HL-60/S4 (cell line): Measurements from ENCODE around the gene VWC2L.

Experiments
- in situ Hi-C: fragments of 300-500 bp; cut with MboI; formaldehyde crosslinking; loops from 2 replicates; pipeline ENCODE4 v1.14.3; 2022; ENCODE audit warnings: low sequenced_read_pairs

The VWC2L gene

DNA sequence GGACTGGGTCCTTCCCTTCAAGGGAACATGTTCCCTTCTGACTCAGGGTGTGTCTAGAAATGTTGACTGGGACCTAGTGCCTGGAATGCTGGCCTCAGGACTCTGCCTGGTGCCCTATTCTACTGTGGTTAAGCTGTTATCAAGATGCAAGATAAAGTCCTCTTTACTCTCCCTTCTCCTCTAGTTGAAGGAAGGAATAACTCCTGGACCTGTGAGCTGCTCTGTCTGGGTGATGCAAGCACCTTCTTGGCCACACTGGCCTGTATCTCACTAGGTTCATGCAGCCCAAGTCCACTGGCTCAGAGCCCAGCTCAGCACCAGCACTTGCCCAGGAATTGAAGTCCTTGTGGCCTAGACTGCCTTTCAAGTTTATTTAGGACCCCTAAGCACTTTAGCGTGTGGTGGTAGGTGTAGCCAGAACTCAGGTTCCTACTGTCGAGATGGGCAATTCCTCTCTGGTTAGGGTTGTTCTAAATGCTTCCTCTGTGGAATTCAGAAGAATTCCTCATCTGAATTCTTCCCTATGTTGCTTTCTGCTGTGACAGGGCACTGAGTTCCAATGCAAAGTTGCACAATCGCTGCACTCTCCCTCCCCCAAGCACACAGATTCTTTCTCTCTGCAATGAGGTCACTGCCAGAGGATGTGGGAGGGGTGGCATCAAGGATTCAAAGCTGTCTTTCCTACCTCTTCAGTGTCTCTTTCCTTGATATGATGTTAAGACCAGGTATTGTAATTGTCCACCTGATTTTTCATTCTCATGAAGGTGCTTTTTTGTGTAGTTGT lies 54.7 kb downstream of the VWC2L start:
- in situ Hi-C loops: no loop called here

DNA sequence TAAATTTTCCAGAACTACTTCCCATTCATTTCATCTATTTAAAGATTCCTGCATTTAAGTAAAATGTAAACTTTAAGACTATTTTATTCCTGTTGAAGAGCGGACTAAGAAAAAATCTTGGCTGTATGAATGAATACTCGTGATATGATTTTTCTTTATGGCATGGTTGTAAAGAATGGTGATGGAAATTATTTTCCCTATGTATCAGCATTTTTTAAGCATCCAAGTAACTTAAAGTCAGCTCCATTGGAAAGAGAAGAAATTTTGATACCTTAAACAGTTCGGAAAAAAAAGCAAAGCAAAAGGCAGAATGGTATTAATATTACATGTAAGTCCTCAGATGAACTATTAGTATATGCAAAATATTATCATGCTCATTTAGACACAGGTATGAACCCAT lies 58.9 kb downstream of the VWC2L start:
- in situ Hi-C loops: no loop called here

DNA sequence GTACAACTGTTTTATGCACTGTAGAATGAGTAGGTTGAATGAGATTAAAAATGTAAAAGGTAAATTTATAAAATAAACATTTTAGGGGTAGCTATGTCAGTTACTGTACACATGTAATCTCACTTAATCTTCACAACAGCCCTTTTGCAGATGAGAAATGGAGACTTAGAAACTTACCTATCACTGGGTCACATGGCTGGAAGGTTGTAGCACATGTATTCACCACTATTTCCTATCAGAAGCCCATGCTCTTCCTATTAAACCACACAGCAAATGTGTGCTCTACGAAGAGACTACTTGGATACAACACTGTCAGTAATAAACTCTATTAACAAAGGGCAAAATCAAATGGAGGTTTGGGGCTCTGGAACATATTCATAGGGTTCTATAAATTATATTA lies 60.5 kb downstream of the VWC2L start:
- in situ Hi-C loops: no loop called here

DNA sequence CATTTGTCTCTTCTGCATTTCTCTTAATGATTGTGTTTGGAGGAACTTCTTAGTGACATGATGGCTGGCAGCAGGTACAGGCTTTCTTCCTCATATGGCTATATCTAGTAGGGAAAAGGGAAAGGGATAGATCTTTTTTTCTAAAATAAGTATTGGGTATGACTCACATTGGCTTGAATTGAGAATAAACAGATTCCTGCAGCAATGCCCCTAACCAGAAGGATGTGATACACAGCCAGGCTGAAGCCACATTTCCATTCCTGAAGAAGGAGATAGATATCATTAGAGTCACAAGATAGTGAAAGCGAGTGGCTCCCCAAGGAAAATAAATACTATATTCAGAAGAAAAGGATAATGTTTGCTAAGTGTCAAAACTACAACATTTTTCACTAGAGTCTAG lies 61.1 kb downstream of the VWC2L start:
- in situ Hi-C loops: no loop called here

DNA sequence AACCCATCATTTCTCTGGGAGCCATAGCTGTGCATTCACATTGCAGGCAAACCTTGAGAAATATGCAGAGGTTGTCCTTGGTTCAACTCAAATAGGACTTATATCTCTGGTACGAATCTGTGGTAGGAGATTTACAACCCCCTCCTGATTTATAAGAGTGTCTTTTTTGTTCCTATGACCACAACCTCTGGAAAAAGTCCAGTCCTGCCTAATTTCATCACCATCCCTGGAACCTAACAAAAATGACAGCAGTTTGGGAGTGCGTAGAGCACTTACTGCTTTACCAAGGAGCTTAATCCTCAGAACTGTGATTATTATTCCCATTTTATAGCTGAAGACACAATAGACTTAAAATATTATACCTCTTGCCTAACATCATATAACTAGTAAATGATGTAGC lies 66.5 kb downstream of the VWC2L start:
- in situ Hi-C loops: no loop called here

DNA sequence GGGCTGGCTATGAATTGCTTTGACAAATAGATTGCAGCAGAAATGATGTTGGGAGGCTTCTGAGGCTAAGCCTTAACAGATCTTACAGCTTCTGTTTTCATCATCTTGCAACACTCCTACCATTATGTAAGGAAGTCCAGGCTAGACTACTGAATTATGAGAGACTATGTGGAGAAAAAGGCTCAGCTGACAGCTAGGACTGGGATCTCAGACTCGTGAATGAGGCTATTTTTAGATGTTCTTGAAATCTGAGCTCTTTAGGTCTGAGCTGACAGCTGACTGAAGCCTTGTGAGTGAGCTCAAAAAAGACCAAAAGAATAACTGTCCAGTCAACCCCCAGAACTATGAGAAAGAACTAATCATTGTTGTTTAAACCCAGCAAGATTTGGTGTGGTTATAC lies 70.3 kb downstream of the VWC2L start:
- in situ Hi-C loops: no loop called here

DNA sequence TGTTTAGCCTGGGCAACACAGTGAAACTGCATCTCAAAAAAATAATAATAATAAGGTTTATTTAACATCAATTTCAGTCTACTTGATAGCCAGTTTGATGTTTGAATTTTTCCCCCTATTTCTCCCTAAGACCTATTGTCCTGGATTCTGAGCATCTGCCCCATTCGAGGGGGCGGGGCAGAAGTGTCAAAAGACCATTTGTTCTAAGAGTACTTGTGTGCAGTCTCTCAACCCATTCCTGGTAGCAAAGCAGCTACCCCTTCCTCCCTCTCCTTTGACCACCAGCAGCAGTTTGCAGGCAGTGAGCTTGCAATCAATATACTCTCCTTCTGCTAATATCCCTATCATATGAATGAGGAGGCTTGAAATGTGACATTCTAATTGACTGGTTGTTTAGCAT lies 71.9 kb downstream of the VWC2L start:
- in situ Hi-C loops: no loop called here

DNA sequence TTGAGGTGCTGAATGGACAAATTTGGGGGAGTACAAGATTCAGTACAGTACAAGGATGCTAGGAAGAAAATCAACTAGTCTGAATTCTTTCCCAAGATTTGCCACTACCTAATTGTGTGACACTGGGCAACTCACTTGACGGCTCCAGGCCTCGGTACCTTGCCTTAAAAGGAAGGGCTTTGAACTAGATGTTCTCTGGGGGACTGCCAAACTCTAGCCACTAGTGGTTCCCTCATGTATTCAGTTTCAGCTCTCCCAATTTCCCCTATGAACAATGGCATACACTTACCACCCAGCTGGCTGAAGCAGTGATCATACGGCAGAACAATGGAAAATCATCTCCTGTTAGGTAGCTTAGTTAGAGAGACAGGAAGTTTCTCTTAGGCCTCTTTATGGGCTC lies 73.4 kb downstream of the VWC2L start:
- in situ Hi-C loops: no loop called here

DNA sequence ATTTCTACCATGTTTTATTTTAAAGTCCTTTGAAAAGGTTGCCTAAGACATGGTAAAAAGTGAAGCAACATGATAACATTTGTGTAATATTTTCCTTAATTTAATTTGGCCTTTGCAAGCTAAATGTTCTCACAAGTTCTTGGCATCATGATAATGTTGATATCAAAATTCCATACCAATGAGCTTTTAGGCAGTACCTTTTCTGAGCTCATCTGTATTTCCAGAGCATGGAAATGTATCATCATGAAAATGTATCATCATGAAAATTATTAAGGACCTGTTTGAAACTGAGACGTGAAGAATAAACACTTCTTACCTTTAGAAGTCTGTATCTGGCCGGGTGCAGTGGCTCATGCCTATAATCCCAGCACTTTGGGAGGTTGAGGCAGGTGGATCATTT lies 73.8 kb downstream of the VWC2L start:
- in situ Hi-C loops: no loop called here

DNA sequence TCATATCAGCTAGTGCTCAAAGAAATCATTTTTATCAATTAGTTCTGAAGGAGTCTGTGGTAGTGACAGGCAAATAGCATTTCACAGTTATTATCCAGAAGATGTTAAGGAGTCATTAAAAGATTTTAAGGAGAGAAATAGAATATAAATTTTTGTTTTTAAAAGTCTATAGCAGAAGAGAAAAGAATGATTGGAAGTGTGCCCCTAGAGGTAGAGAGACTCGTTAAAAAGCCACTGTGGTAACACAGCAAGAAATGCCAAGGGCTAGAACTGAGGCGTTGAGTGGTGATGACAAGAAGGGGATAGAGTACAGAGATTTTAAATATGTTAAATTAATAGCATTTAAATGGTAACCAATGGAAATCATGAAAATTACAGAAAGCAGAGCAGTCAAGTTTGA lies 78.3 kb downstream of the VWC2L start:
- in situ Hi-C loops: no loop called here

DNA sequence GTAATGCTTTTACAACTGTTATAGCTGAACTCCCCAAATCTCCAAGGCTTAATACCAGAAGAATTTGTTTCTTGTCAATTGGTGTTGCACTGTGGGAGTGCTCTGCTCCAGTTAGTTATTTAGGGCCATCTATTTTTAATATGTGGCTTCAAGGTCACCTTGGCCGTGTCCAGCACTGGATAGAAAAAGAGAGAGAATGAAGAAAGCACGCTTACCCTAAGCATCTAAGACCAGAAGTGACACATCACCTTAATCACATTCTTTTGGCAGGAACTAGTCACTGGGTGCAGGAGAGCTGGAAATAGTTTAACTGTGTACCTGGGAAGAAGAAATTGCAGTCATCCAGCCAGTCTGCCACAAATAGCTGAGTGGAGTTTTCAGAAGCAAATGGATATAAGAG lies 78.8 kb downstream of the VWC2L start:
- in situ Hi-C loops: no loop called here

DNA sequence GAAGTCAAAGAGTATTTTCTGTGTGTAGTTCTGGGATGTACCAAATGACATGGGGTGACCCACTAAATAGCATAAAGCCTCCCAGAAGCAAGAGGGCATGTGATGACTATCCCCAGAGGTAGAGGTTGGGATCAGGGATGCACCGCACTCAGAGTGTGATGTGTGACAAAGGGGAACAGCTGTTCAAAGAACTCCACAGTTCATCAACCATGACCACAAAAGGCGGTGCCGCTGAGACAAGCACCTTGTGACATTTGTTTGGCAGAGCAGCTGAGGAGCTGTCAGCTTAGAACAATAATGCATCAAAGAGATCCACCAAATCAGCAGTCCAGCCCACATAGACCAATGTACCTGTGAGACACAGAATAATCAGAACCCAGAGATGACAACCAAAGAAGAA lies 81.3 kb downstream of the VWC2L start:
- in situ Hi-C loops: no loop called here

DNA sequence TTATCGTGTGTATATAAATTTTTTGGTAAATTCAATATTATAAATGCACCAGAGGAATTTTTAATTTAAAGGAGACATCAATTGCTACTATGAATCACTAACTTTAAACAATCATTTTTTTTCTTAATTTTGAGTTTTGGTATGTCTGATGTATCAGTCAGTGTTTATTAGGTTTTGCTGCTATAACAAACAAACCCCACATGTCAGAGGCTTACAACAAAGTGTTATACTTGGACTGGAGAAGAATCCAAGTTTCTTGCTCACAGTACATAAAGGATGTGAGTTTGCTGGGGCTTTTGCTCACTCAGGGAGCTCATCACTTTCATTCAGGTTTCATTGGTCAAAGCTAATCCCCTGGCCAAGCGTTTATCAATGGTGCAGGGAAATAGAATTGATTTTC lies 81.8 kb downstream of the VWC2L start:
- in situ Hi-C loops: no loop called here

DNA sequence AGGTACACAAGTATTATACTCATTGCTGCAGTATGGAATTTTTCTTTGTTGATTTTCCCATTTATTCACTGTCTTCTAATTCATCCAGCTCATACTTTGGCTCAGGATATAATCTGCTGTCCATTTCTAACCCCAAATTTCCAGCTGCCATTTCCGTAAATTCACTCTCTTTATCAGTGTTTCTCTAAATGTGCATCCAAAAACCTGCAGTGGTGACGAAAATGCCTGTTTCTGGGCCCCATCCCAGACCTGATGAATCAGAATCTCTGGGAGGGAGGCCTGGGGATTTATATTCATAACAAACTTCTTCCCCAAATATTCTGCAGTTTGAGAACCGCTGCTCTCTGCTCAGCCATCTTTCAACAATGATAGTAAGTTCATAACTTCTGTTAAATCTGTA lies 86.6 kb downstream of the VWC2L start:
- in situ Hi-C loops: no loop called here

DNA sequence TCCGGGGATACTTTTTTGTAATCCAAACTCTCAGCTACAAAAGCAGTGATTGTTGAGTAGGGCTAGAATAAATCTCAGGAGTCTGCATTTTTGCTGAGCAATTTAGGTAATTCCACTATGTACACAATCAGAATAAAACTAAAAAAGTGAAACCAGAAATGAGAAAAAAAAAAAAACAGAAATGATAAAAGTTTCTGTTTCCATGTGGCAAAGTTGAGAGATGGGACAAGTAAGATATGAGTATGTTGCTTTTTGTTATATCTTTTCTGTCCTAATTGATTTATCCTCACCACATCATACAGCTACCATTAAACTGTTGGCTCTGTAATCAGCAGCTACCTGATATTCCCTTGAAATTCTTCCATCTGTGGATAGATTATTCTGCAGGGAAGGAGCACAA lies 92.7 kb downstream of the VWC2L start:
- in situ Hi-C loops: no loop called here

DNA sequence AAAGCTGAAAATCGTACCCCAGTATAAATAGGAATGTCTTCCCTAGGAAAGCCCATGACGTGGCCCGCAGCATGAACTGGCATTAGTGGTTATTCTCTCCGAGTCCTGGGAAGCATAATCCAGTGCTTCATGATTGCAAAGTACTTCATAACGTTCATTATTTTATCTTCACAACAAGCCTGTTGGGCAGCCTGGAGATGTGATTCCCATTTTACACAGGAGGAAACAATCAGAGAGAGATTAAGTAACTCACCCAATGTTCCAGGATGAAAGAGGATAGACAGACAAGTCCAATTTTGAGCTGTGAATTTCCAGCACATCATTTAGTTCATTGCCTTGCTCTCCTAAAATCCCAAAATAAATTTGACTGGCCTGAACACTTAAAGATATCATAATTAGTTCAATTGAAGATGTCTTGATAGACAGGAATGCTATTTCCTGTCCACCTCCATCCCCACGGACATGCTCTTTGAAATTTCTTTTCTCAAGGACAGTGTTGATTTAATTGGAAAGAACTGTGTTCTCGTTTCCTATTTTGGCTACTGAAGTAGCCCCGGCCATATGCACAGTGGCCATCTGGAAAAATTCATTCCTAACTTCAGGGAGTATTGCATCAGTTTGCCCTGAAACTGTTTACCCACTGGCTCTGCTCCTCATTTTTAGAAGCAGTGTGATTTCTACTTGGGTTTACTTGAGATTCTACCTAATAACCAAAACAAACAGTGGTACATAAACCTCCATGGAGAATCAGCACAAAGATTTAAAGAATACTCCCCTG lies 93.9 kb downstream of the VWC2L start:
- in situ Hi-C loops: no loop called here

DNA sequence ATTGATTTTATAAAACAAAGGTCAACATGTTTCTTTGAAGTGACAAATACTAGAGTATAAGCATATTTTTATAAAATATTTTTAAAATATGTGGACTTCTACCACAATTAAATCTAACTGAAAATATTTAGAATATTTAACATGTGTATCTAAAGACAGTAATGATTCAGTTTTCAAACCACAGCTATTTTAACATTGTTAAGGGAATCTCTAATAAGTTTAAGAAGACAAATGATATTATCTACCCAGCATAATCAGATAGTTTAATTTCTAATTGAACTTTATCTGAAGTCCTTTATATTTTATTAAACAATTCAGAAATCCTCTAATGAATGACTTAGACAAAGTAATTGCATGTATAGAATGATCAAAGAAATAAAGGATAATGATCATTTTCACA lies 96.2 kb downstream of the VWC2L start:
- in situ Hi-C loops: no loop called here

DNA sequence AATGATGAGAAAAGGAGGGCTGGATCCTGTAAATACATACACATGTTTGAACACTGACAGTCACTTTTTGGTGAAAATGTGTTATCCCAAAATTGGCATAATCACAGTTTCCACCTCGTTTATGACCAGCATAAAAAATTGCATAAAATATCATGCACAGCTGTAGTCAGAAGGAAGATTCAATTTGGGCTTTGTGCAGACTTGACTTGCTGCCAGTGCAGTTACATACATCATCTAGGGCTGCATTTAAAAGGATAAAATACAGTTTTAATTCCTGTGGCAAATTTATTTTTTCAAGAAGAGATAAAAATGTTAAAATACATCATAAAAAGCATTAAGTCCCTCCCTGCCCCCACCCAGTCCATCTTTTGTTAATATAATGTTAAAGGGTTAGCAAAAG lies 103.8 kb downstream of the VWC2L start:
- in situ Hi-C loops: no loop called here

DNA sequence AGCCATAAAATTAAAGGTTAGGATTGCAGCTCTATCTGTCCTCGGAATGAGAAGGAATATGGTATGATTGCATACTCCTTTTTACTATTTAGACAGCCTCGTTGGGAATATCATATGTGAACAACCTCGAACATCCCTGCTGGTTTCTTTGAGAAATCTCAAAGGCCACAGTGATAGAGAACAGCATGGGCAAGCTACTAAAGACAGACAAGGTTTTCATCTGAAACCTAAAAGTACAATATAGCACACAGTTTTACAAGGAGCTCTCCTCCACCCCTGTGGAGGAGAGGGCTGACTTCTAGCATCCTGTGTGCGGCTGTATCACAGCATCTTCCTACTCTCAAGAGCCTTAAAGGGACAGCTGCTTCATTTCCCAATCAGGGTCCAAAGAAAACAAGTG lies 104.3 kb downstream of the VWC2L start:
- in situ Hi-C loops: no loop called here

DNA sequence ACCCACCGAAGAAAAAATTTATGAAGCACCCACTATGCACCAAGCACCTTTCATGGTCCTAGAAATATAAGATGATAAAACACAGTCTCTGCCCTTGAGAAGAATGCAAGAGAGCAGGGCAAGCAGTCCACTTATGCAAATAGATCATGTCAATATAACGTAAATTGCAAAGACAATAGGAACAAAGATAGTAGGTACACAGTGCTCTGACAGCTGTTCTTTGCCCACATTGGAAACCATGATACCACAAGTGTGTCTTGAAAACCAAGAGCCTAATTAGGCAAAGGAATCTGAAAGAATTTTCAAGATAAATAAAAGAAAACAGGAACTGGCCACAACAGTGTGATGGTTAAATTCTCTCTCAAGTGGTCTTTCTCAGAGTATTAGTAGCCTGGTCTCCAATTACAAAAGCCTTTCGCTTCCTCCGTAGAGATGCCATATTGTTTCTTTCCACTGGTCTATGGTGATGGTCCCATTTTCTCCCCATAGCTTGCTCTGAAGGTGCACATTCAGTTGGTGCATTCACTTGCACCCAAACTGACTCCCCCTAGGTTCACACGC lies 108.5 kb downstream of the VWC2L start:
- in situ Hi-C loops: no loop called here

DNA sequence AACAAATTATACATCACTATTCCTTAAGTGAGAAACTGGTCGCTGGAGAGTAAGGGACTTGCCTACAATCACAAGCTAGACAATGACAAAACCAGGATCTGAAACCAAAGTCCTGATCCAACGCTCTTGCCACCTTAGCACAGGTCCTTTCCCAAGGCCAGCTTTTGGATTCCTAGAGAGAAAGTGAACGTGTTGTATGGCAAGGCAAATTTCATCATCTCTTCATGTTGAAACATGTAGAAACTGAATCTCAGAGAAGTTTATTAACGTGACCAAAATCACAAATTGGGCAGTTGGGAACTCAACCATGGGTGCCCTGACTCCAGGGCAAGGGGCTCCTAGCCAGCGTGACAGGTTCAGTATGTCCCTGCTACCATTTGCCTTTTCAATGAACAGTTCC lies 118.2 kb downstream of the VWC2L start:
- in situ Hi-C loops: no loop called here

DNA sequence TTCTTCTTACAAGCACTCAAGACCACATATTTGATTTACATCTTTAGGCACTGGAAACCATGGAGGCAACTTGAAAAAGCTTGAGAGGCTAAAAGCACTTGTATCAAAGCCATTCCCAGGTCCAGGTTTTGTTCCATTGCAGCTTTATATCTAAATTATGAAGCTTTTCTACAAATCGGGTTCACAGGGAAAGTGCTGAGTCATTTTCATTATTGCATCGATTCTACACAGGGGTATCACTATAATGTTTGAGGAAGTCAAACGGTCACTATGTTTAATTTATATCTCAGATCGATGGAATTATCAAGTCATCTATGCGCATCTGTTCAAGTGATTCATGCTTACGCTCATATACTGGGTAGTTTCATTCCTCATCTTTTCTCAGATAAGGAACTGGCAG lies 118.7 kb downstream of the VWC2L start:
- in situ Hi-C loops: no loop called here
